ENCODE data around the gene KLHDC8B.

KLHDC8B gene

DNA sequence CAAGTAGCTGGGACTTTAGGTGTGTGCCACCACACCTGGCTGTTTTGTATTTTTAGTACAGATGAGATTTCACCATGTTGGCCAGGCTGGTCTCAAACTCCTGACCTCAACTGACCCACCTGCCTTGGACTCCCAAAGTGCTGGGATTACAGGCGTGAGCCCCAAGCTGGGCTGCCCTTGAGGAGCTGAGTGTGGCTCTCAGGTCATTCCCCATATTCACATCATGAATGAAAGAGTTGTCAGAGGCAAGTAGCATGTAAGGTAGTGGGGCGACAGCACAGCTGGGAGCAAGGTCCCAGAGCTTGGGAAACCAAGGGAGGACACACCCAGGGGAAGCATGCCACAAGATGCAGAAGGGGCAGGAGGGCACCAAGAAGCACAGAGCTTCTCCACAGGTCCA lies 10.2 kb upstream of the KLHDC8B start:
- DNase-seq, result no peak

DNA sequence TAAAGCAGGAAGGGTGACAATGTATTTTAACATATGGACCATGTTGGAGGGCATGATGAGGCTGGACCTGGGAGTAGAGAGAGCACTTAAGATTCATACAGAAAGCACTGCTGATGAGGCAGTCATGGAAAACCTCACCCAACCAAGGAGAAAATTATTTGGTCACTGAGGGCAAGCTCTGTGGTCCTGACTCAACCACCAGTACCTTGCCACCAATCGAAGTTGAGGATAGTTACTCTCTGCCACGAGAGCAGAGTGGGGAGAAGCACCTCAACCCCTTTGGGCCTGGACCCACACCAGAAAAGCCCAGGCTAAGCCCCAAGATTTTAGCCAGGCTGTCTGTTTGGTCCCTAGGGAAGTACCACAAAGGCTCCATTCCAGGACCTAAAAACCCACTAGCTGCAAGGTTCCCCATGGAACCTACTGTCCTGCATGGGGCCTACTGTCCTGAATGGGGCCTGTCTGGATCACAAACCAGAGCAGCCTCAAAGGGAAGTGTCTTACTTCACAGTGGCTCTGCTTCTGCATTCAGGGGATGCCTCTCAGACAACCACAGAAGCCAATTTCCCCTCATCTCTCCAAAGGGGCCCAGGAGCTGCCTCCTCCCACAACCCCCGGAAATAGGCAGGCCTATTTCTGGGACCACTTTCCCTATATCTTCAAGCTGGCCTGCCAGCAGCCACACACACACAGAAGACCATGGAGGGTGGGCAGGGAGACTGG lies 9.4 kb upstream of the KLHDC8B start:
- no peak for DNase-seq

DNA sequence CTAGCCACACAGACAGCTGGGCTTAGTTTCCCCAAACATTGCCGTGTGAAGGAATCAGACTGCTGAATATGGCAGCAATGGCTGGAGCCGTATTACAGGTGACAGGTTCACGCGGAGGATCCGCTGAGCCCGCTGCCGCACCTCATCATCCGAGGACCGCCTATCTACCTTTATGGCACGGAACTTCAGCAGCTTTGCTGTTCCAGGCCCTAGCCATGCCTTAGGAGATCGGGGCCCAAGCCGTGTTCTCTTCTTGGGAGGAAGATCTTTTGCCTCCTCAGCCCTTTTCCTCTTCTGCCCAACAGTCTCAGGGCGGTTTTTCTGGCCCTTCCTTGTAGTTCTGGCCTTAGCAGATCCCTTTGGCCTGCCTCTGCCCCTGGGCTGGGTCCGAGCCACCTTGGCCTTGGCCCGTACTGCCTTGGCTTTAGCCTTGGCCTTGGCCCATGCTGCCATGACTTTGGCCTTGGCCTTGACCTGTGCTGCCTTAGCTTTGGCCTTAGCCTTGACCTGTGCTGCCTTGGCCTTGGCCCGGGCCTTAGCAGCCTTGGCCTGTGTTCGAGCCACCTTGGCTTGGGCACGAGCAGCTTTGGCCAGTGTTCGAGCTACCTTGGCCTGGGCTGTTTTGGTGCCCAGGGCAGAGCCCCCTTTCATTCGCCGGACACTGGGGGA lies 8.5 kb upstream of the KLHDC8B start:
- no peak for DNase-seq

DNA sequence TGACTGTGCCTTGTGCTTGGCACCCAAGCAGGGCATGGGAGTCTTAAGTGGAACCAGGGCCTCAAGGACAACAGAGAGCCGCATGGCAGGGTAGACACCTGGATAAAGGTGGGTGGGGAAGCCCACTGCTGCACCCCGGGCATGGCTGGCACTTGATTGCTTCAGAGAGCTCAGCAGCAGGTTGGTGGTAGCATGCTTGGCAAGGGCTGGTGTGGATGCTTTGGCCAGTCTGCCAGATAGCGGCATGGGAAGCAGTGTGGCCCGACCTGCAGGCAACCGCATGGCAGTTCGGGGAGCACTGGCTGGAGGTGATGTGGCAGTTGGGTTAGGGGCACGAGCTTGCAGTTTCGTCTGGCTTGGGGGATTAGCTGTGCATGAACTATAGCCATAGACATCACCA lies 7.8 kb upstream of the KLHDC8B start:
- no peak for DNase-seq

DNA sequence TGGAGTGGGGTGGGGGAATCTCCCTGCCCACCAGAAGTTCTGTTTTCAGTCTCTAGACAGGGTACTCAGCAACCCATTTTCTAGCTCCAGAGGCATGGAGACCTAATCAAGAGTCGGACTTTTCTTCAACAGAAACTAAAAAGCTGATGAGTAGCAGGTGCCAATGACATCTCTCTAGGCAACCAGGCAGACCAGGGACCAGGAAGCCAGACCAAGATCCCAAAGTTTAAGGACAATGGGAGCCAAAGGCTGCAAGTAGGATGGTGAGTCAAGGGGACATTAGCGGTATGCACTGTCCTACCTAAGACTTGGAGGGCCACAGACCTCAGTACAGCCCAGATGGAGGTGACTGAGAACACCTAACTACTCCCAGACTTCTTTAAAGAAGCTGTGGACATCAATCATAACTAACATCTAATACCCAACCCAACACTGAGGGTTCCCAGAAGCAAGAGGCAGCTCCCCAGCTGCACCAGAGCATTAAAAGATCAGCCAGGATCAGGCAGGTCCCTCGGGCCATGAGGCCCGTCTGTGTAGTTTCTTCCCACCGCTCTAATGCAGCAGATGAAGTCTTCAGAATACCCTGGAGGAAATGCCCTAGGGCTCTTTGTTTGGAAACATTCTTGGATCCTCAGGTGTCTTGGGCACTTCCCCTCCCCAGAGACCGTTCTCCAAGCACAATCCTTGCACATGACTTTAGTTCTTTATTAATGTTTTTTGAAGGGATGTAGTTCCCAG lies 6.2 kb upstream of the KLHDC8B start:
- no peak for DNase-seq

DNA sequence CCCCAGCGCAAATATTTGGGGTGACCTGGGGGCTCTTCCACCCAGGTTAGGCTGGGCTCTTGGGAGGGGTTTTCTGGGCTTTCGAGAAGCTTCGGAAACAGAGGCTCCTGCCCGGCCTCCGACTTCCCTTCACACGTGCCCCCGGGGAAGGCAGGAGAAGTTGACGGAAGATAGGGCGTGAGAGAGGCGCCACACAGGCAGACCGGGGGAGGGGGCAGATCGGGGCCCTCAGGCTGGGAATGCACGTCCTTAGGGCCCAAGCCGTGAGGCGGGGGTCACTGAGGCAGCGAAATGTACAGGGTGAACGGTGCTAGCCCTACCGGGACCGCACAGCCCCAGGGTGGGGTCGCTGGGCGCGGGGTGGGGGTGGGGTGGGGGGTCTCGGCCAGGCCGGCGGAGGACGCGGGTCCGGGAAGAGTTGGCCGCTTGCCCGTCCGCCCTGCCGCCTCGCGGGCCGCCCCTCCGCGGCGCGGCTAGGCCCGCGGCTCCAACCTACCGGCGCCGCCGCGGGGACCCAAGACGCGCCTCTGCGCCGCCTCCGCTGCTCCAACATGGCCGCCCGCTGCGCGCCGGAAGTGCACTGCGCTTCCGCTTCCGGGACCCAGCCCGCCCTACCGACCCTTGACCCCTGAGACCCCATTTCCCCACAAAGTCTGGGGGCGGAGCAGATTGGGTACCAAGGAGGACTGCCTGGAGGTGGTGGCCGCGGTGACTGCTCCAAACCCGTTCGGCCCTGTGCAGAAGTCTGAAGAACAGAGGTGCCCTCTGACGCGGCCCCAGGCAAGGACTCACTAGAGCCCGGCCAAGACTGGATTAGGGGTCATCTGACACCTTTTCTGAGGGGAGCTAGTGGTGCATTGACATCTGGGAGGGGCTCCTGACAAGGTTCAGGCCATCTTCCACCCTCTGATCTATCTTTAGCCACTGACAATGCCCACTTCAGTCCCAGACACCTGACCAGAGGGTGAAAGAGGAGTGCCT lies 5.3 kb upstream of the KLHDC8B start, which contains the start of gene CCDC71:
Gene CCDC71, minus strand, starts transcription at position 561 of the 981 bp plus-strand sequence. CDS start 2,123 bp downstream, outside the sequence.
- DNase-seq, result no peak

DNA sequence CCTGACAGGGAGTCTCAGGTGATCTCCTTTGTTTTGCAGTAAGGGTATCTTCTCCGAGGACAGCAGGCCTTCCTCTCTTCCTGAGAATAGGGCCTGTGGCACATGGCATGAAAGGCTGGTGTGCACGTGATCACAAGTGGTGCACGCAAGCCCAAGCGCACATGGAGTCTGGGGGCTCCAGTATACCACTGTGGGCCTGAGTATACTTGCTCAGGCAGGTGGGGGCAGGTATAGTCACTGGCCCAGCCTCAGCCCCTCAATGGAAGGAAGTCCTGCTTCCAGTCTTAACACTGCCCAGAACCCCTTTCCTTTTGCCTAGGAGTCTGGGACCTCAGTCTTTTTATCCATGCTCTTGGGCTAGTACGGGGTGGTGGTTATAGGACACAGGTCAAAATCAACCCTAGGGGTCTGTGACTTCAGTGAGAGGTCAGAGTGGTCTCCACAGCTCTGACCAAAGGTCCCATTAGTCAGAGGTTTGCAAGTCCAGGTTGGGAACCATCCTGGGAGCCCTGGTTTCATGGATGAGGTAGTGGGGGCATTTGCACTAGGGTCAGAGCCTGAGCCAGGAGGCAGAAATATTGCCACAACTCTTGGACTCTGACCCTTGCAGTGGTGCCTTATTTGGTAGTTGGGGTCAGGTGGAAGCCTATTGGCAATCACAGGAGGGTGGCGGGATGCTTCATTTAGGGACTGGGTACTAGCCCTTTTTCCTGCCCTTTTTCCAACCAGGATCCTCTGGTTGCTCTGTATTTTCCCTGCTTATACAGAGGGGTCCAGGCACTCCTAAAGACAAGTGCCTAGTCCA lies 4.4 kb upstream of the KLHDC8B start:
- no peak for DNase-seq

DNA sequence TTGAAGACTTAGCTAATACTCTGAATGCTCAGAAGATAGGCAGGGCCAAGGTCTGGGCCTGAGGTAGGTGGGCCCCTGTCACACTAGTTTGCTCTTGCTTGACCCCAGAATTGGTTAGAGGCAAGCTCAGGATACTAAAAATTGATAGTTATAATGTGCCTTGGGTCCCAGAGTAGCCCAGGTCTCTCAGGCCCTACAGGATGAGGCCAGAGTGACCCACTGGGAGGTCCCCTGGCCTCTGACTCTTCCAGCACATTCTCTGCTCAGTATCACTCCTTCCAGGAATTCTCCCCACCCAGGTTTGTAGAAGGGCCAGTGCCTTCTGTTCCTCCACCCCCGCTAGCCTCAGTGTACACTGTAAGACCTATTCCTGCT lies 667 bp upstream of the KLHDC8B start:
- DNase-seq, result no peak

DNA sequence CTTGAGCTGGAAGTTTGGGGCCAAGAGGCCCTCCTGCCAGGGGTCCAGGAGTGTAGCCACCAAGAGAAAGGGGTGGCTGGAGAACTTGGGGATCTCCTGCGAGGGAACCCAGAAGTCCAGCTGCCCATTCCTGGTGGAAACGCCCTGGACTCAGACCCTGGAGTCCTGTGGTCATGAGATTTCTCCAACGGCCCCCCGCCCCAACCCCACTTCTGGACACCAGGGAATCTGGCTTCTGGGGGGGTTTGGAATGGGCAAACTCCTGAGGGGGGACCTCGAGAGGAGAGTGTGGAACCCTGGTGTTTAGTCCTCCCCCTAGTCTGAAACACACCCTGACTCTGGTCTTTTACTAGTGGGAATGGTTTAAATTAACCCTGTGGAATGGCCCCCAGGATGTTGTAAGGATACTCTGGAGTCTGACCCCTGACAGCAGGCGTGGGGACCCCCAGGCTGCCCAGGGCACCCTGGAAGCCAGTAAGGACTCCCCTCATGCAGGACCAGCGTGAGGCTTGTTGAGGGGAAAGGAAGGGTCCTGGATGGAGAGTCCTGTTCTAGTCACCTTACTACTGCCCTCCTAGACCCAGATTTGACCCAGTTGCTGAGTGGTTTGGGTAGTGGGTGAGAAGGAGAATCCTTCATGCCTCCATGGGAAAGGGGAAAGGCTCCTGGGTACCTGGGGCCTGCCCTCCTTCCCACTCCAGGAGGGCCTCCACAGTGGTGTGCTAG lies 540 bp downstream of the KLHDC8B start:
- DNase-seq, result no peak

DNA sequence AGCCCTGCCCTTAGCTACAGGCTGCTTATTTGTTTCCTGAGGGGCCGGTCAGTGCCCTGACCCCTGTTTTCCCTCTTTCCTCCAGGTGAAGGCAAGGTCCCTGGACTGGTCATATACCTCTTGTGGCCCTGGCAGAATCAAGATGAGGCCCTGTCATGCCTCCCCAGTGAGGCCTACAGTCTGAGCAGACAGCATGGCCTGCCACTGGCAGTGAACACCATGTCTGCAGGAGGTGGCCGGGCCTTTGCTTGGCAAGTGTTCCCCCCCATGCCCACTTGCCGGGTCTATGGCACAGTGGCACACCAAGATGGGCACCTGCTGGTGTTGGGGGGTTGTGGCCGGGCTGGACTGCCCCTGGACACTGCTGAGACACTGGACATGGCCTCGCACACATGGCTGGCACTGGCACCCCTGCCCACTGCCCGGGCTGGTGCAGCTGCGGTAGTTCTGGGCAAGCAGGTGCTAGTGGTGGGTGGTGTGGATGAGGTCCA lies 1.2 kb downstream of the KLHDC8B start:
- DNase-seq, result no peak

DNA sequence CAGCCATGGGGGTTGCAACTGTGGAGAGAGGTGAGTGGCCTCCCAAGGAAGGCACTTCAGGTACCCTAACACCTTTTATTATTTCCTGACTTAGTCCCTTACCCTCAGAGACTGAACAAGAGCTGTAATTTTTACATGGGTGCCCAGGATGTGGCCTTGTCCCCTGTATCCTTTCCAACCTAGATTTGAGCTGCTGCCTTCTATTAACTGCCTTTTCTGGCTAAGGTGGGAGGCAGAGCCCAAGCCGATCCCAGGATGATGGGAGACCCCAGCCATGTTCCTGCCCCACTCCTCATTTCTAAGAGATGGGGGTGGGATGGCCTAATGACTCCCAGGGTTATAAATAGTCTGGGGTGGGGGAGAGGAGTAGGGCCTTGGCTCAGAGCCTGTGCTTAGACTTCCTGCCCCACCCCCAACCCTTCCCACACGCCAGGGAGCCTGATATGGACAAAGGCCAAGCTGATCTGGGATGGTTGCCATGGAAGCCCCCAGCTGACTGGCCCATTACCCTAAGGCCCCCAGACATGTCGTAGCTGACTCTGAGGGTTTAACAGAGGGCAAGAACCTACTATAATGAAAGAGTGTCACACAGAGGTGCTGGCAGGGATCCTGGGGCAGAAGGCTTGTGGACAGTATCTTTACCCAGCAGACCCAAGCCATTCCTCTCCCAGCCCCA lies 1.9 kb downstream of the KLHDC8B start:
- DNase-seq, result no peak

DNA sequence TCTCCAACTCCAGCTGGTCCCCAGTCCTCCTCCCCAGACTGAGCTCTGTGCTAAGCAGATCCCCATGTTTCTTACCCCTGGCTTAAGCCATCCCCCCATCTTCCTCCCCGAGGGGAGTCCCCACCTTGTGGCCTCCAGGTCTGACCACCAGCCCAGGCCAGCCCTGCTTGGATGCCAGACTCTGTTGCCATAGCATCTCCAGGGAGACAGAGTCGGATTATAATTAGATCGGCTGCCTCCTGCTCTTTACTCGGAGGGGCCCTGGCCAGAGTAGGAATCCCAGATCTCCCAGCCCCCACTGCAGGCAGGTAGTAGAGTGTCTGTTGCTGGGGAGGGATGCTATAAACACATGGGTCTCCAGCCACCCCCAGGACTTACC lies 2.4 kb downstream of the KLHDC8B start:
- DNase-seq, result no peak

DNA sequence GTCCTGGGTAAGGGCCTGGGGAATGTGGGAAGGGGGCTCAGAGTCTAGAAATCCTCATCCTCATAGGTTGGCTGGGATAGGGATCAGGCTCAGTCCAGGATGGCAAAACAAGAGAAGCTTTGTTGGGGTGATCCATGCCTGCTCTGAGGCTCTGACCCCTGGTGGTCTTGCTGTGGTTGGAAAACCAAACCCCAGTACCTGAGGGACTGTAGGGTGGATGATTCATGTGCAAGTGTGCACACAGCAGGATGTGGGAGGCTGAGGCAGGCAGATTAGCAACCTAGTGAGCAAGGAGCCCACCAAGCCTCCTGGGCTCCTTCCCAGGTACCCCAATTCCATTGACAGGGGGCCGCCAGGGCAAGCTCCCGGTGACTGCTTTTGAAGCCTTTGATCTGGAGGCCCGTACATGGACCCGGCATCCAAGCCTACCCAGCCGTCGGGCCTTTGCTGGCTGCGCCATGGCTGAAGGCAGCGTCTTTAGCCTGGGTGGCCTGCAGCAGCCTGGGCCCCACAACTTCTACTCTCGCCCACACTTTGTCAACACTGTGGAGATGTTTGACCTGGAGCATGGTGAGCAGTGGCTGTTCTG lies 3.1 kb downstream of the KLHDC8B start:
- DNase-seq, result no peak

DNA sequence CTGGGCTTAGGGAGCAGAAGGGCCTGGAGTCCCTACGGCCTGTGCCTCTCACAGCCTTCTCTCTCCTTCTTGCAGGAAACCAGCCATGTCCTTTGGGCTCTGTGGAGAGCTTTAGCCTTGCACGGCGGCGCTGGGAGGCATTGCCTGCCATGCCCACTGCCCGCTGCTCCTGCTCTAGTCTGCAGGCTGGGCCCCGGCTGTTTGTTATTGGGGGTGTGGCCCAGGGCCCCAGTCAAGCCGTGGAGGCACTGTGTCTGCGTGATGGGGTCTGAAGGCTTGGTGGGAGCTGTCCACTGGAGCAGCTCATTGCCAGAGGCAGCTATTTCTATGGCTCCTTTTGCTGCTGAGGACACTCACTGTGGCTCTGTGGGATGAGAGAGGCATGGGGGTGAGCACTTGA lies 4.1 kb downstream of the KLHDC8B start:
- DNase-seq, result no peak

DNA sequence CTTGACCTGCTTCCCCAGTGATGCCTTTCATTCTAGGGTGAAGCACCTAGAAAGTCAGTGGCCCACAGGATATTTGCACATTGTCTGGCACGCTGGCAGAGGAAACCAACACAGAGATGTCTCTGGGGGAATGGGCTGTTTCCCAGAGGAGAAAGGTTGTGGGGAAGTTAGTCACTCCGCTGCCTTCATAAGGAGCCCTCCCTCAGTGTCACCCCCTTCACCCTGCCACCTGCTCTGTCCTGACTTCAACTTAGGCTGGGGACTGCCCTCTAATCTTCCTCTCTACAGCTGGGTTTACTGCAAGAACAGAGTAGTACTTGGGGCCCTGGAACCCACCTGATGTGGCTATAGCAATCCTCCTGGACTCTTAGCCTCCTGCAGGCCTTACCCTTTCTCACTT lies 5.7 kb downstream of the KLHDC8B start:
- no peak for DNase-seq

DNA sequence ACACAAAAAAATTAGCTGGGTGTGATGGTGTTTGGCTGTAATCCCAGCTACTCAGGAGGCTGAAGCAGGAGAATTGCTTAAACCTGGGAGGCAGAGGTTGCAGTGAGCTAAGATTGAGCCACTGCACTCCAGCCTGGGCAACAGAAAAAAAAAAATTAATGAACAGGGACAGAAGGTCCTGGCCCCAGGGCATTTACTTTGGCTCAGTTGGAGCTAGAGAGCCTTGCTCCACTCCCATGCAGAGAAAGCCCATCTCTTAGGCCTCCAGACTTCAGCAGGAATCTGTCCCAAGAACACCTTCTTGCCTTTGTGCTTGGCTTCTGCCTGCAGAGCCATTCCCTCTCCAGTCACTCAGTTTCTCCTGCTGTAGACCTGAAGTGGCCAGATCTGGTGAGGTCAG lies 8.7 kb downstream of the KLHDC8B start:
- DNase-seq, result no peak

DNA sequence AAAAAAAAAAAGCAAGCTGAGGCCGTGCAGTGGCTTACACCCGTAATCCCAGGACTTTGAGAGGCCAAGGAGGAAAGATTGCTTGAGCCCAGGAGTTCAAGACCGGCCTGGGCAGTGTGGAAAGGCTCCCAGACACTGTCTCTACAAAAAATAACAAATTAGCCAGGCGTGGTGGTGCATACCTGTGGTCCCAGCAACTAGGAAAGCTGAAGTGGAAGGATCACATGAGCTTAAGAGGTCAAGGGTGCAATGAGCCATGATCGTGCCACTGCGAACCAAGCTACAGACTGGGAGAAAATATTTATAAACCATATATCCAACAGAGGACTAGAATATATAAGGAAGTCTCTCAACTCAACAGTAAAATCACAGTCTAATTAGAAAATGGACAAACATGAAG lies 10.0 kb downstream of the KLHDC8B start:
- DNase-seq, result no peak

DNA sequence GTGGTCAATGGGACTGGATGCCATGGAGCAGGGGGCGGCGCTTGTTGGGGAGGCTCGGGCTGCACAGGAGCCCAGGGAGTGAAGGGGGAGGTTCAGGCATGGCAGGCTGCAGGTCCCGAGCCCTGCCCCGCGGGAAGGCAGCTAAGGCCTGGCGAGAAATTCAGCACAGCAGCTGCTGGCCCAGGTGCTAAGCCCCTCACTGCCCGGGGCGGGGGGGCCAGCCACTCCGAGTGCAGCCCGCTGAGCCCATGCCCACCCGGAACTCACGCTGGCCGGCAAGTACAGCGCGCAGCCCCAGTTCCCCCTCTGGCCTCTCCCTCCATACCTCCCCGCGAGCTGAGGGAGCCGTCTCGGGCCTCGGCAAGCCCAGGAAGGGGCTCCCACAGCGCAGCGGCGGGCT lies 11.3 kb downstream of the KLHDC8B start:
- DNase-seq, result no peak

DNA sequence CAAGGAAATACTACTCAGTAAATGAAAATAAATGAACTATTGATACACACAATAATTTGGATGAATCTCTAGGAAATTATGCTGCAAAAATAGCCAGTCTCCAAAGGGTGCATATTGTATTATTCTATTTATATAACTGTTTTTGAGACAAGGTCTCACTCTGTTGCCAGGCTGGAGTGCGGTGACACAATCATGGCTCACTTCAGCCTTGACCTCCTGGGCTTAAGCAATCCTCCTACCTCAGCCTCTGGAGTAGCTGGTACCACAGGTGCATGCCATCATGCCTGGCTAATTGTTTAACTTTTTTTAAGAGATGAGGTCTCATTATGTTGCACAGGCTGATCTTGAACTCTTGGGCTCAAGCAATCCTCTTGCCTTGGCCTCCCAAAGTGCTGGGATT lies 12.5 kb downstream of the KLHDC8B start:
- DNase-seq, result no peak

DNA sequence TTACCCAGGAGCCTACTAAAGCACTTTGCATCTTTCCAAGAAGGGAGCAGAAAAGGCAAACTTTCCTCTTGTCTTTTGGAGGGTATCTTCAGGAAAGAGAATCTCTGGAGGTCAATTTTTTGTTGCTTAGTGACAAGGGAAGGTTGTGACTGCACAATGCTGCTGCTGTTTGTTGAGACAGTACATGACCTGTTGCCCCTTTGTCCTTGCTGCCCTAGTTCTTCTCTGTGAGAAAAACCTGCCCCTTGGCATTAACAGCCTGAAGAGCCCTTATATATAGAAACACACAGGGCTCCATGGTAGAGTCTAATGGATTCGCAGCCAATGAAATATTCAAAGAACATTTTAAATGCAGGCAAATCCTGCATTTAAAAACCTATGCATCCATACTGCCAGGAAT lies 20.3 kb downstream of the KLHDC8B start:
- no peak for DNase-seq
